Activated naive CD4-positive, alpha-beta T cell treated with anti-CD3 and anti-CD28 coated beads, Interleukin-2, amount 50 U/mL, for 24 hours (primary cell): ENCODE results near the gene PLEKHN1.
"Not testable (repeated sequence)": the region's sequence is repeated elsewhere in the genome, so short reads cannot be mapped to it uniquely, and the experiment has no call there.

ENCODE experiments used
- H3K27ac Mint-ChIP-seq: one replicate; pipeline ENCODE4 v1.8.0; 2021; ENCODE audit warnings: mild to moderate bottlenecking, mixed read lengths
- H3K27me3 Mint-ChIP-seq: one replicate; pipeline ENCODE4 v1.8.0; 2021; ENCODE audit warnings: mixed read lengths
- H3K36me3 Mint-ChIP-seq: one replicate; pipeline ENCODE4 v1.8.0; 2021; ENCODE audit warnings: mixed read lengths
- H3K4me1 Mint-ChIP-seq: one replicate; pipeline ENCODE4 v1.8.0; 2021; ENCODE audit warnings: mixed read lengths
- H3K4me3 Mint-ChIP-seq: one replicate; pipeline ENCODE4 v1.8.0; 2021; ENCODE audit warnings: mild to moderate bottlenecking, mixed read lengths
- H3K9me3 Mint-ChIP-seq: one replicate; pipeline ENCODE4 v1.8.0; 2021; ENCODE audit warnings: mixed read lengths

Gene PLEKHN1

DNA sequence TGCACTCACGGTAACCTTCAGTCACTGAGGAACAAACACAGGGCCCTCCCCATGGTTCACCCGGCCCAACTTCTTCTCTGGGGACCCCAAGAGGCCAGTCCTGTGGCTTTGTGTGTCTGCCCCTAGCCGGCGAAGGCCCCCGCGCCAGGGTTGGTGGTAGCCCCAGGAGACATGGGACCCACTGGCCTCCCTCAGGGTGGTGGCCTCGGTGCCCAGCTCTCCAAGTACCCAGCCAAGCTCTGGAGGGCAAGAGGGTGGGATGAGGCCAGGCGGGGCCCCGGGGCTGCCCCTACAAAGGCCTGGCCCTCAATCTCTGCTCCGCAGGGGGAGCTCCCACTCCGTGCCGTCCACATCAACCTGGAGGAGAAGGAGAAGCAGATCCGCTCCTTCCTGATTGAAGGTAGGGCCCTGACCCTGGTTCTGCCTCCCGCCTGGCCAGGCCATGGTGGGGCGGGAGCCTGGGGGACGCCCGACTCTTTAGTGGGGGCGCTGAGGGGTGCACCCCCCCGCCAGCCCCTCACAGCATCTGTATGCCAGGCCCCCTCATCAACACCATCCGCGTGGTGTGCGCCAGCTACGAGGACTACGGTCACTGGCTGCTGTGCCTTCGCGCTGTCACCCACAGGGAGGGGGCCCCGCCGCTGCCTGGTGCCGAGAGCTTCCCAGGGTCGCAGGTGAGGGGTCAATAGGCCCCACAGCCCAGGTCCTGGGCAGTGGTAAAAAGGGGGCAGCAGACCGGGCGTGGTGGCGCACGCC, 5.6 kb downstream of the PLEKHN1 start:
- Mint-ChIP-seq H3K27me3 (peaks cover 10% of the 10 kb centered on the region), H3K4me3 (no peak overlapping the region), H3K9me3 (no peaks in the 10 kb centered on the region), H3K27ac (peak overlapping the region; percentile 30), H3K36me3 (peaks cover 2% of the 10 kb centered on the region), H3K4me1 (no peaks in the 10 kb centered on the region)

DNA sequence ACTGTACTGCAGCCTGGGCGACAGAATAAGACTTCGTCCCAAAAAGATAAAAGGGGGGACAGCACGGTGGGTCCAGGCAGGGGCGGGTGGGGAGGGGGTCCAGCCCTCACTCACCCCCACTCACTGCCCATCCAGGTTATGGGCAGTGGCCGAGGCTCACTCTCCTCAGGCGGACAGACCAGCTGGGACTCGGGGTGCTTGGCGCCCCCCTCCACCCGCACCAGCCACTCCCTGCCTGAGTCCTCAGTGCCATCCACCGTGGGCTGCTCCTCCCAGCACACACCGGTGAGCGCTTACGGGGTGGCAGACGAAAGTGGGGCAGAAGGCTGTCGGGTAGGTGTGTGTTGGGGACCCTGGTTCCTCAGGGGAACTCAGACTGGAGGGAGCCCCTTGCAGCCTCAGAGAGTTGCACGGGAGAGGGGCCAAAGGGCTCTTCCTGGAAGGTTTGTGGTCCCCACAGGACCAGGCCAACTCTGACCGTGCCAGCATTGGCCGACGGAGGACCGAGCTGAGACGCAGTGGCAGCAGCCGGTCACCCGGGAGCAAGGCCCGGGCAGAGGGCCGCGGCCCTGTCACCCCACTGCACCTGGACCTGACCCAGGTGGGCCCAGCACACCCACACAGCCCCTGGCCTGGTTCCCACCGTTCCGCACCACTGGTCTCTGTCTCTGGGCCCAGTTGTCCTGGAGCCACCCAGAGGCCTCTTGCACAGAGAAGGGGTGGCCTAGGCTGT, 6.6 kb downstream of the PLEKHN1 start:
- Mint-ChIP-seq H3K4me1 (no peaks in the 10 kb centered on the region), H3K27ac (no peak overlapping the region), H3K4me3 (no peak overlapping the region), H3K9me3 (no peaks in the 10 kb centered on the region), H3K27me3 (peaks cover 10% of the 10 kb centered on the region), H3K36me3 (peaks cover 2% of the 10 kb centered on the region)

DNA sequence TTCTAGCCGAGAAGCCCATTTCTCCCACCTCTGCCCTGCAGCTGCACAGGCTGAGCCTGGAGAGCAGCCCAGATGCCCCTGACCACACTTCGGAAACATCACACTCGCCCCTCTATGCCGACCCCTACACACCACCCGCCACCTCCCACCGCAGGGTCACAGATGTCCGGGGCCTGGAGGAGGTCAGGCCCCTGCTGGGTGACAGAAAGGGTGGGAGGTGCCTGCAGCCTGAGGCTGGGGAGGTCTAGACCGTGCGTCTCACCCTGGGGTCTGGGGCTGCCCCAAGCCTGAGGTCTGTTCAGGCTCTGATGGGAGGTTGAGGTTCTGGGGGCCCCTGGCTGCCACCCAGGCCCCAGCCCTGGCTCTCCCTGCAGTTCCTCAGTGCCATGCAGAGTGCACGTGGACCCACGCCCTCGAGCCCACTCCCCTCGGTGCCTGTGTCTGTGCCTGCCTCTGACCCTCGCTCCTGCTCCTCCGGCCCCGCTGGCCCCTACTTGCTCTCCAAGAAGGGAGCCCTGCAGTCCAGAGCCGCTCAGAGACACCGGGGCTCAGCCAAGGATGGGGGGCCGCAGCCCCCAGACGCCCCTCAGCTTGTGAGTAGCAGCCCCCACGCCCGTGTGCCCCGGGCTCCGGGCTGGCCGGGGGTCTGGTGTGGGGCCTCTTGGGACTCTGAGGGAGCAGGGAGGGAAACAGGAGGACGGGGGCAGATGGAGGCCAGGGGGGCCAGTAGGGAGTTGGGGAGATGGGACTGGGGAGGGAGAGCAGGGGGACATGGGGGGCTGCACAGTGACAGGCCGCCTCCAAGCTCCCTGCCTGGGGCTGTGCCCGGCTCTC, 7.4 kb downstream of the PLEKHN1 start:
- Mint-ChIP-seq H3K4me1 (no peaks in the 10 kb centered on the region), H3K4me3 (no peak overlapping the region), H3K27ac (no peak overlapping the region), H3K9me3 (no peaks in the 10 kb centered on the region), H3K27me3 (peaks cover 7% of the 10 kb centered on the region), H3K36me3 (peaks cover 2% of the 10 kb centered on the region)

DNA sequence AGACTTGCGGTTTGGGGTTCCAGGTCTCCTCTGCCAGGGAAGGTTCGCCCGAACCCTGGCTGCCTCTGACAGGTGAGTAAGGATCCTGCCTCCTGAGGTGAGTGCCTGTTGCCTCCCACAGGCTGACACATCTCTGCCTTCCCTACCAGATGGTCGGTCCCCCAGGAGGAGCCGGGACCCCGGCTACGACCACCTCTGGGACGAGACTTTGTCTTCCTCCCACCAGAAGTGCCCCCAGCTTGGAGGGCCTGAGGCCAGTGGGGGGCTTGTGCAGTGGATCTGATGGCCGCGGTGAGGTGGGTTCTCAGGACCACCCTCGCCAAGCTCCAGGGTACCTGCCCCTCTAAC, 8.0 kb downstream of the PLEKHN1 start:
- no peak overlapping the region for H3K27ac Mint-ChIP-seq
- peaks cover 7% of the 10 kb centered on the region for H3K27me3 Mint-ChIP-seq
- H3K4me3 Mint-ChIP-seq = no peak overlapping the region
- no peaks in the 10 kb centered on the region for H3K4me1 Mint-ChIP-seq
- H3K36me3 Mint-ChIP-seq = peaks cover 2% of the 10 kb centered on the region
- H3K9me3 Mint-ChIP-seq = no peaks in the 10 kb centered on the region

DNA sequence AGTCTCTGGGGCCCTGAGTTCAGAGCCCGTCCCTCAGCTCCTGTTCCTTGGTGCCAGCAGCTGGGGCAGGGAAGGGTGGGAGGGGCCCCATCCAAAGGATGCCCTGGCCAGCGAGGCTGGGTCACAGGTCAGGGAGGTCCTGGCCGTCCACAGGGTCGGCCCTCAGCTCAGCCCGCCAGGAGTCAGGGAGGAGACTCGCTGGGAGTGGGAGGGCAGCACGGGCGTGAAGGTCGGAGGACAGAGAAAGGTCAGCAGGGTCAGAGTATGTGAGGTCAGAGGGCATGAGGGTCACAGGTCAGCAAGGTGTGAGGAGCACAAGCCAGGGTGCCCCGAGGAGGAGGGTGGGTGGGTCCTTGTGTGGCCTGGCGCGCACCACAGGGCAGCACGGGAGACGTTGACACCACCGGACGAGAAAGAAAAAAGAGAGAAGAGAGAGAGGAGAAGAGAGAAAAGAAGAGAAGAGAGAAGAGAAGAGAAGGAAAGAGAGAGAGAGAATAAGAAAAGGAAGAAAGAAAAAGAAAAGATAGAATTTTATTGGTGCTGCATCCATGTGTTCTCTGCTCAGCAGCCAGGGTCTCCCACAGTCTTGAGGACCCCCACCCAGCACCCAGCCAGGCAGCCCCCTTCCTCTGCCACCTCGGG, 8.5 kb downstream of the PLEKHN1 start:
- H3K27ac Mint-ChIP-seq = no peak overlapping the region
- peaks cover 4% of the 10 kb centered on the region for H3K27me3 Mint-ChIP-seq
- peak overlapping the region; percentile 26 for H3K4me3 Mint-ChIP-seq

DNA sequence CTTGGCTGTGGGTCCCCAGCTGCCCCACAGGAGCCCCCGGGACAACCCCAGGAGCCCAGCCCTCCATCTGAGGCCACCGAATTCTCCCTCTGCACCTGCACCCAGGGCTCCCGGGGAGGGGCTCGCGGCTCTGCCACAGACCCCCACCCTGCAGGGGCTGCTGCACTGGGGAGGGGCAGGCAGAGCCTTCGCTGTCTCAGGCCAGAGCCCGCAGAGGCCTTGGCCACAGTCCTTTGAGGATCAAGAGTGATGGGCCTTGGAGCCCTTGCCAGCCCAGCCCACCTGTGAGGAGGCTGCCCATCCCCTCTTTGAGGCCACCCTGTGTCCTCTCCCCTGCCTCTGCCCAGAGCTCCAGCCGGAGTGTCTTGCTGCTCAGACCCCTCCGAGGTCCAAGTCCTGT, 9.1 kb downstream of the PLEKHN1 start:
- Mint-ChIP-seq H3K27ac (no peak overlapping the region), H3K9me3 (no peaks in the 10 kb centered on the region), H3K4me3 (no peak overlapping the region), H3K27me3 (peaks cover 4% of the 10 kb centered on the region), H3K36me3 (peaks cover 2% of the 10 kb centered on the region), H3K4me1 (no peaks in the 10 kb centered on the region)

More for the DNA sequence above, 8.5 kb downstream of the PLEKHN1 start:
- Mint-ChIP-seq H3K36me3 (peaks cover 2% of the 10 kb centered on the region), H3K9me3 (no peaks in the 10 kb centered on the region), H3K4me1 (no peaks in the 10 kb centered on the region)

DNA sequence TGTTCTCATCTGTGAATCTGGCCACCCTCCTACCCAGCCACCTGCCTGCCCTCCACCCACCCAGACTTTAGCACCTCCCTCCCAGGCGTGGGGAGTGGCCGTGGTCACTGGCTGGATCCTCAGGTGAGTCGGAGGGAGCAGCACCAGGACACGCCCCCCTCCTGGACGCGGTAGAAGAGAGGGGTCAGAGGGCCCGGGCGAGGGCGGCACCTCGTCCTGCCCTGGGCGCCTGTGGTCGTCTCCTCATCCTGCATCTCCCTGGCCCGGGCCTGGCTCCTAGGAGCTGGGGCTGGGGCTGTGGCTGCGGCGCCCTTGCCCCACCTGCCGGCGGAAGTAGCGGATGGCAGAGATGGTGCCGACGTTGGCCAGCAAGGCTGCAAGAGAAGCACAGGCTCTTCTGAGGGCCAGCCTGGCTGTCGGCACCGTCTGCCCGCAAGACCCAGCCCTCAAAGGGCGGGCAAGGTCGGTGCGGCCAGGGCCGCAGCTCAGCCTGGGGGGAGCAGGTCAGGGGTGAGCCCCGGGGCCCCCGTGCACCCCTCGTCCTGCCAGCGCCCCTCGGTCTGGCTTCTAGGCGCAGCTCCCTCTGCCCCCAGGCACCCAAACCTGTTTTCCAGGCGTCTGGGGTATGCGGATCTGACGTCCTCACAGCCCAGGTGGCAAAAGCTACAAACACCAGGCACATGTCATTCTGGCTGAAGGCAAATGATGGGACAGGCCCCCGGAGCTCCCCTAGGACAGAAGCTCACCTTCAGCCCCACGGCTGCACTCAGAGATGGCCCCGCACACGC, 9.8 kb downstream of the PLEKHN1 start:
- Mint-ChIP-seq H3K4me1 (no peaks in the 10 kb centered on the region), H3K9me3 (no peaks in the 10 kb centered on the region), H3K4me3 (no peak overlapping the region), H3K27ac (no peak overlapping the region), H3K27me3 (peaks cover 4% of the 10 kb centered on the region), H3K36me3 (peaks cover 2% of the 10 kb centered on the region)

DNA sequence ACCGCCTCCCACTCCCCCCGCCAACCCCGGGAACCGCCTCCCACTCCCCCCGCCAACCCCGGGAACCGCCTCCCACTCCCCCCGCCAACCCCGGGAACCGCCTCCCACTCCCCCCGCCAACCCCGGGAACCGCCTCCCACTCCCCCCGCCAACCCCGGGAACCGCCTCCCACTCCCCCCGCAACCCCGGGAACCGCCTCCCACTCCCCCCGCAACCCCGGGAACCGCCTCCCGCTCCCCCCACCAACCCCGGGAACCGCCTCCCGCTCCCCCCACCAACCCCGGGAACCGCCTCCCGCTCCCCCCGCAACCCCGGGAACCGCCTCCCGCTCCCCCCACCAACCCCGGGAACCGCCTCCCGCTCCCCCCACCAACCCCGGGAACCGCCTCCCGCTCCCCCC, 10.5 kb downstream of the PLEKHN1 start:
- not testable (repeated sequence) for H3K27ac Mint-ChIP-seq, H3K4me3 Mint-ChIP-seq

DNA sequence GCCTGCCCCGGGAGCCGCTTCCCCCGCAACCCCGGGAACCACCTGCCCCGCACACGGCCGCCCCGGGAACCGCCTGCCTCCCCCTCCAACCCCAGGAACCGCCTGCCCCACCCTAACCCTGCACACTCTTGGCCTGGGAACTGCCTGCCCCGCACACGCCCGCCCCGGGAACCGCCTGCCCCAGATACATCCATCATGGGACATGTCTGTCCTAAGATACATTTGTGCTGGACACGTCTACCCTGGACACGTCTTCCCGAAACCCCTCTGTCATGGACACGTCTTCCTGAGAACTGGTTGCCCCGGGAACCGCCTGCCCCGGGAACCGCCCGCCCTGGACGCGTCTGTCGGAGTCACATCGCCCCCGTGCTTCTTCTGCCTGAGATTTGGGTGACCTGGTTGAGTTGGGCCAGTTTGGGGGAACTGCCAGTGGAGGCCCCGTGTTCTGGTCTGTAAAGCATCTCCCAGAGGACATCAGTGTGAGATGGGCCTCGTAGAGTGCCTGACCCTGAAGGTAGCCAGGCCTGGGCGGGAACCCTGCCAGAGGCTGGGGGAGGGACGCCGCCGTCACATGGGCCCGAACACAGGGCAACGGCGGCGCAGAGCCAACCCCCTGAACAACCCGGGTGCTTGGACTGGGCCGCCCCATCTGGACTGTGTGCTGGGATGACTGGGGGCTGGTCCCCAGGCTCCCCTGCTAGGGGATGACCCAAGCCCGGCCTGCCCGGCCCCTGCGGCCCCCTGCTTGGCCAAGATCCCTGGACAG, 12.0 kb downstream of the PLEKHN1 start:
- Mint-ChIP-seq H3K27me3 (peaks cover 8% of the 10 kb centered on the region), H3K4me3 (no peak overlapping the region), H3K27ac (no peak overlapping the region)

More for the DNA sequence above, 10.5 kb downstream of the PLEKHN1 start:
- not testable (repeated sequence) for H3K36me3 Mint-ChIP-seq, H3K9me3 Mint-ChIP-seq, H3K27me3 Mint-ChIP-seq, H3K4me1 Mint-ChIP-seq

DNA sequence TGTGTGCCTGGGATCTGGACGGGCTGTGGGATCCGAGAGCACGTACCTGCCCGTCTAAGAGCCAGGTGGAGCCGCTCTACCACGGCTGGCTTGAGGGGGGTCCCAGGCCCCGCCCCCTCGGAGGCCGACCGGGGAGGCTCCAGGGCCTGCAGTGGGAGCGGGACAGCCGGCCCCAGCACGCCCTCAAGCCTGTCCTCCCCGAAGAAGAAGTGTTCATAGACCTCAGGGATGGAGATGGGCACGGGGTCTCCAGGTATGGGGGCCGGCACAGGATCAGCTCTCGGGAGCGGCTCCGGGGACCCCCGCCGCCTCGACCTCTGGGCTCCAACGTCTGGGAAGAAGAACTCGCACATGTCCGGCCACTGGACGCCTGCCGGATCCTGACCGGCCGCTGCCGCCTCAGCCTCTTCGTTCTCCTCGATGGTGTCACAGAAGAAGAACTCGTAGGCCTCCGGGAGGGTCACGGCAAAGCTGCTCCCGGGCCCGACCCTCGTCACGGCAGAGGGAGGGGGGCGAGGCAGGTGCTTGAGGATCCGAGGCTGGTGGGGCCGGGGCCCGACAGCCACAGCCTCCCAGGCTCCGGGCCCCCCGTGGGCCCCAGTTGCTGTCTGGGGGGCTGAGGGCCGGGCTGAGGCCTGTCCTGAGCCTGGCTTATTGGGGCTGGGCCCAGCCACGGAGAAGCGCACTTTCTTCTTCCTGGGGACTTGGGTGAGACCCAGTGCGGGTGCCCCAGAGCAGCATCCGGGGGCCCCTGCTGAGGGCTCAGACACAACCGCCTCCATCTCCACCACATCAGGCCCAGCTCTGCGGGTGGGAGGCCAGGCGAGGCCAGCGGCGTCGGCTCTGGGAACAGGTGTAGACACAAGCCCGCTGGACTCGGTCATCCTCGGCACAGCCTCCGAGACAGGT, 12.8 kb downstream of the PLEKHN1 start:
- peaks cover 2% of the 10 kb centered on the region for H3K36me3 Mint-ChIP-seq
- H3K4me1 Mint-ChIP-seq = no peaks in the 10 kb centered on the region
- H3K9me3 Mint-ChIP-seq = no peaks in the 10 kb centered on the region
- no peak overlapping the region for H3K4me3 Mint-ChIP-seq
- H3K27me3 Mint-ChIP-seq = peaks cover 10% of the 10 kb centered on the region
- H3K27ac Mint-ChIP-seq = no peak overlapping the region

More for the DNA sequence above, 12.0 kb downstream of the PLEKHN1 start:
- H3K36me3 Mint-ChIP-seq = peaks cover 2% of the 10 kb centered on the region
- no peaks in the 10 kb centered on the region for H3K4me1 Mint-ChIP-seq
- H3K9me3 Mint-ChIP-seq = no peaks in the 10 kb centered on the region

DNA sequence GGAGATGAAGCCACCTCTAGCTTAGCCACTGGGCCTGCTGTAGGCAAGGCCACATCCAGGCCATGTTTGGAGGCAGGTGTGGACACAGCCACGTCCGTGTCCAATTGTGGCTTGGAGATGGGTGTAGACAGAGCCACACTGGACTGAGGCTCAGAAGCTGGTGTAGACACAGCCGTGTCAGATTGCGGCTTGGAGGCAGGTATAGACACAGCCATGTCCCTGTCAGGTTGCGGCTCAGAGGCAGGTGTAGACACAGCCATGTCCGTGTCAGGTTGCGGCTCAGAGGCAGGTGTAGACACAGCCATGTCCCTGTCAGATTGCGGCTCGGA, 13.4 kb downstream of the PLEKHN1 start:
- peaks cover 2% of the 10 kb centered on the region for H3K36me3 Mint-ChIP-seq
- peaks cover 10% of the 10 kb centered on the region for H3K27me3 Mint-ChIP-seq
- H3K4me3 Mint-ChIP-seq = no peak overlapping the region
- H3K27ac Mint-ChIP-seq = no peak overlapping the region
- H3K4me1 Mint-ChIP-seq = no peaks in the 10 kb centered on the region
- H3K9me3 Mint-ChIP-seq = no peaks in the 10 kb centered on the region

DNA sequence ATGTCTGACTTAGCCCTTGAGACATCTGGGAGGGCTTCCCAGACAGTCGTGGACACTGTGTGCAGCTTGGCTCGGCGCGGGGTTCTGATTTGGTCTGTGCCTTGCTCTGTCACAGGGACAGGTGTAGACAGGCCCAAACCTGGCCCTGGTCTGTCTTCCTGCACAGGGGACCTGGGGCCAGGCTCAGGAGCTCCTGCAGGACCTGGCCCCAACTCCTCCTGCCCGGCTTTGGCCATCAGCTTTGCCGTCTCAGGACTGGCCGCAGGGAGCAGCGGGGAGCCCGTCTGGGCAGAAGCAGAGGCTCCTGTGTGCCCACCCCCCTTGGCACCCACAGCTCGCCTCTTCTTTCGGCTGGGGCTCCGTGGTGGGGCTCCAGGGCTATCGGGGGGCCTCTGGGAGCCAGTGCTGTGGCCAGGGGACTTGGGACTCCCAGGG, 13.9 kb downstream of the PLEKHN1 start:
- Mint-ChIP-seq H3K36me3 (no peaks in the 10 kb centered on the region), H3K4me1 (no peaks in the 10 kb centered on the region), H3K9me3 (no peaks in the 10 kb centered on the region), H3K27ac (no peak overlapping the region), H3K27me3 (peaks cover 9% of the 10 kb centered on the region), H3K4me3 (no peak overlapping the region)

DNA sequence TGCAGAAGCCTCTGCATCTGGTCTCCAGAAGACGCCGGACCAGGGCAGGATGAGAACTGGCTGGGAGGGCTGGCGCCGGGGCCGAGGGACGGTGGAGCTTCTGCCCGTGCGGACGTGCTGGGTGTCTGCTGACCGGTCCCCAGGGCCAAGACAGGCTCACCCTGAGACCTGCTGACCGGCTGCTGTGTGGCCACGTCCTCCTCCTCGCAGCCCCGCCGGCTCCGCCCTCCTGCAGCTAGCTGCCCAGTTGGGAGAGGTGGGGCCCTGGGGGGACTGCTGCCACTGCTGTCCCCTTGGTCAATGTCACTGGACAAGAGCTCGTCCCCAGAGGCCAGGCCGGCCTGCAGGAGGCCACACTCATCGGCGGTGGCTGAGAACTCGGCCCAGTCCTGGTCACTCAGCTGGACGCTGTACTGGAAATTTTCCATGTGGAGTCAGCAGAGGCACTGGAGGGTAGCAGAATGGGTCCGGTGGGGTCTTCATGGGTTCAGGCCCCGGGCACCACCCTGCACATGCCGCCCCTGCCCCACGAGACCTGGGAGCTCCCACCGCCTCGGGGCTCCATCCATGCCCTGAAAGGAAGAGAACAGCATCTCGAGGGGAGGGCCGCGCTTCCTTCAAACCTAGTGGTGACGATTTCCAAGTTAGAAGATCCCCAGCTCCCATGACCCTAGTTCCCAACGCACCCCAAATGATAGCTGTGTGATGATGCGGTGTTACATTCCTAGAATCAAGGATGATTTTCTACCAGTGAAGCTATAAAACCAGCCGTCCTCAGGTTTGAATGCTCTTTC, 14.5 kb downstream of the PLEKHN1 start:
- H3K9me3 Mint-ChIP-seq = no peaks in the 10 kb centered on the region
- no peak overlapping the region for H3K4me3 Mint-ChIP-seq
- peaks cover 7% of the 10 kb centered on the region for H3K27me3 Mint-ChIP-seq
- no peak overlapping the region for H3K27ac Mint-ChIP-seq
- no peaks in the 10 kb centered on the region for H3K36me3 Mint-ChIP-seq
- no peaks in the 10 kb centered on the region for H3K4me1 Mint-ChIP-seq
